ENCODE results near the gene SPAG9.

SPAG9 gene, protein sequence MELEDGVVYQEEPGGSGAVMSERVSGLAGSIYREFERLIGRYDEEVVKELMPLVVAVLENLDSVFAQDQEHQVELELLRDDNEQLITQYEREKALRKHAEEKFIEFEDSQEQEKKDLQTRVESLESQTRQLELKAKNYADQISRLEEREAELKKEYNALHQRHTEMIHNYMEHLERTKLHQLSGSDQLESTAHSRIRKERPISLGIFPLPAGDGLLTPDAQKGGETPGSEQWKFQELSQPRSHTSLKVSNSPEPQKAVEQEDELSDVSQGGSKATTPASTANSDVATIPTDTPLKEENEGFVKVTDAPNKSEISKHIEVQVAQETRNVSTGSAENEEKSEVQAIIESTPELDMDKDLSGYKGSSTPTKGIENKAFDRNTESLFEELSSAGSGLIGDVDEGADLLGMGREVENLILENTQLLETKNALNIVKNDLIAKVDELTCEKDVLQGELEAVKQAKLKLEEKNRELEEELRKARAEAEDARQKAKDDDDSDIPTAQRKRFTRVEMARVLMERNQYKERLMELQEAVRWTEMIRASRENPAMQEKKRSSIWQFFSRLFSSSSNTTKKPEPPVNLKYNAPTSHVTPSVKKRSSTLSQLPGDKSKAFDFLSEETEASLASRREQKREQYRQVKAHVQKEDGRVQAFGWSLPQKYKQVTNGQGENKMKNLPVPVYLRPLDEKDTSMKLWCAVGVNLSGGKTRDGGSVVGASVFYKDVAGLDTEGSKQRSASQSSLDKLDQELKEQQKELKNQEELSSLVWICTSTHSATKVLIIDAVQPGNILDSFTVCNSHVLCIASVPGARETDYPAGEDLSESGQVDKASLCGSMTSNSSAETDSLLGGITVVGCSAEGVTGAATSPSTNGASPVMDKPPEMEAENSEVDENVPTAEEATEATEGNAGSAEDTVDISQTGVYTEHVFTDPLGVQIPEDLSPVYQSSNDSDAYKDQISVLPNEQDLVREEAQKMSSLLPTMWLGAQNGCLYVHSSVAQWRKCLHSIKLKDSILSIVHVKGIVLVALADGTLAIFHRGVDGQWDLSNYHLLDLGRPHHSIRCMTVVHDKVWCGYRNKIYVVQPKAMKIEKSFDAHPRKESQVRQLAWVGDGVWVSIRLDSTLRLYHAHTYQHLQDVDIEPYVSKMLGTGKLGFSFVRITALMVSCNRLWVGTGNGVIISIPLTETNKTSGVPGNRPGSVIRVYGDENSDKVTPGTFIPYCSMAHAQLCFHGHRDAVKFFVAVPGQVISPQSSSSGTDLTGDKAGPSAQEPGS (N-terminal part only)

DNA sequence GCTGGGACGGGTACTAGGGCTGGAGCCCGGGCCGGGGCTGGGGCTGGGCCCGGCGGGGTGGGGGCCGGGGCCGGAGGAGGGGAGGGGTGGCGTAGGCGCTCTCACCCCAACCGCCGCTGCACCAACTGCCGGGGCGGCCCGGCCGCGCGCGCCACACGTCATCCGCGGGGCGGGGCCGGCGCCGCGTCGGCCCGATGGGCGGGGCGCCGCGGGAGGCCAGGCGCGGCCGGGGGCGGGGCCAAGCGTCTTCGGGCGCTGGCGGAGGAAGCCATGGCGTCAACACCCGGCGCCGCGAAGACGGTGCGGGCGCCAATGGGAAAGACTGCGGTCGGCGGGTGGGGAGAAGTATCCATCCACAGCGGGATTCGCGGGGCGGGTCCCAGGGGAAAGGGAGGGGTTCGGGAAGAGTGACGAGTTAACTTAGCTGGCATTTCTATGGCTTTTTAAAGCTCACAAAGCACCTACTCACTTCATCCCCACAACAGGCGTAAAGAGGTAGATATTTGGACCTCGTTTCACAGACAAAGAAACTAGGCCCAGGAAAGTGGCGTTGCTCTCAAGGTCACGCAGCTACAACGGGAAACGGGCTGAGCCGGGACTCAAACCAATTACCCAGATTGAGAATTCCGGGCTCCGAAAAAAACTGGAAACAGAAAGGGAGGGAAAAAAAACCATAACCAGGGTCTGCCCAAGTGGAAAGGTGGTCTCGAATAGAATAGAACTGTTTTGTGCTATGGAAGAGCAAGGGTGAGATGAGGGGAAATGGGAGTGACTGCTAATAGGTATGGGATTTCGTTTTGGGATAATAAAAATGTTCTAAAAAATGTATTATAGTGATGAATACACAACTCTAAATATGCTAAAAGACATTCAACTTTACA is at the start of gene SPAG9:
Gene SPAG9 (minus strand): TSS at position 130 of the 881 bp plus-strand sequence. CDS start 212 bp downstream, outside the sequence.
- DNase-seq, result peak; percentile 93

DNA sequence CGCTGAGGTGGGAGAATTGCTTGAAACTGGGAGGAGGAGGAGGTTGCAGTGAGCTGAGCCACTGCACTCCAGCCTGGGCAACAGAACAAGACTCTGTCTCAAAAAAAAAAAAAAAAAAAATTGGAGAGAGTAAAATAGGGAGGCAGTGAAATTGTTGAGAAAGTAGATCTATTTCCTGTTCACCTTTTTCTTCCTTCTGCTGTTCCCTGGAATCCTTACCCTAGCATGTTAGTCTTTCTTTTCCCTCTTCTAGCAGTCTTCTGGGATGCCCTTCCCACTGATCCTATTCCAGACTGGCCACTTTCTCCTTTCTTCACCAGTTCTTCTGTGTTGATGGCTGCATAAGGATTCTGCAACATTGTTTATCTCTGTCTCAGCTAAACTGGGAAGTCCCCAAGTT is 48.7 kb upstream of the SPAG9 start:
- no peak for DNase-seq

DNA sequence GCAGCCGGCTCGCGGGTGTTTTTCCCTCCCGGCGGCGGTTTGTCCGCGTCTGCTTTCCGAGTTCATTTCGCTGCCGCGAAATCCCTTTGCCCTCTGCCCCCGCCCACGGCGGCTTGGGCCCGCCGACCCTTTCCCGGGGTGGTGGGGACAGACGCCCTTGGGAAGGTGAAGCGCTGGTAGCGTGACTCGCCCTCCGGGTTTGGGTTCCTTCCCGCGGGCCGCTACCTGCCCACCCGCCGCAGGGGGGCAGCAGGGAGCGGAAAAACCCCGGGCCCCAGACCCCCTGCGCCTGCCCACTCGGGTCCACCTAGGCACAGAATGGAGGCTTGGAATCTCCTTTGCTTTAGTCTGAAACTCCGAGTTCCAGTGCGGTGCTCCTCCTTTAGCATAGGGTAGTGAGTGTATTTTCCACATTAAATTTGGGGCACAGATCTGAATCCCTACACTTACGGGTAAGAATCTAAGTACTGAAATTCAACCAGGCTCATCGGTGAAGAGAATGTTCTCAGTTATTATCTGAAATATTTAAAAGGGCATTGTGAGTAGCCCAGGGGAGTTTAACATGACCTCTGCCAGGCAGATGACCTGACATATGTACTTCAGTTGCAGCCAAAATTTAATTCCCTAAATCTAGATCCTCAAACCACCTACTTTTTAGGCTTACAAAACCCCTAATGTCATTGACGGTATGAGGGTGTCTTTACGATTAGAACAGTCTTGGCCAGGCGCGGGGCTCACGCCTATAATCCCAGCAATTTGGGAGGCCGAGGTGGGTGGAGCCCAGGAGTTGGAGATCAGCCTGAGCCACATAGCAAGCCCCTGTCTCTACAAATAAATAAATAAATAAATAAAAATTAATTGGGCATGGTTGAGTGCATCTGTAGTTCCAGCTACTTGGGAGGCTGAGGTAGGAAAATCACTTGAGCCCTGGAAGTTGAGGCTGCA is 46.6 kb upstream of the SPAG9 start:
- DNase-seq, result peak; percentile 62

DNA sequence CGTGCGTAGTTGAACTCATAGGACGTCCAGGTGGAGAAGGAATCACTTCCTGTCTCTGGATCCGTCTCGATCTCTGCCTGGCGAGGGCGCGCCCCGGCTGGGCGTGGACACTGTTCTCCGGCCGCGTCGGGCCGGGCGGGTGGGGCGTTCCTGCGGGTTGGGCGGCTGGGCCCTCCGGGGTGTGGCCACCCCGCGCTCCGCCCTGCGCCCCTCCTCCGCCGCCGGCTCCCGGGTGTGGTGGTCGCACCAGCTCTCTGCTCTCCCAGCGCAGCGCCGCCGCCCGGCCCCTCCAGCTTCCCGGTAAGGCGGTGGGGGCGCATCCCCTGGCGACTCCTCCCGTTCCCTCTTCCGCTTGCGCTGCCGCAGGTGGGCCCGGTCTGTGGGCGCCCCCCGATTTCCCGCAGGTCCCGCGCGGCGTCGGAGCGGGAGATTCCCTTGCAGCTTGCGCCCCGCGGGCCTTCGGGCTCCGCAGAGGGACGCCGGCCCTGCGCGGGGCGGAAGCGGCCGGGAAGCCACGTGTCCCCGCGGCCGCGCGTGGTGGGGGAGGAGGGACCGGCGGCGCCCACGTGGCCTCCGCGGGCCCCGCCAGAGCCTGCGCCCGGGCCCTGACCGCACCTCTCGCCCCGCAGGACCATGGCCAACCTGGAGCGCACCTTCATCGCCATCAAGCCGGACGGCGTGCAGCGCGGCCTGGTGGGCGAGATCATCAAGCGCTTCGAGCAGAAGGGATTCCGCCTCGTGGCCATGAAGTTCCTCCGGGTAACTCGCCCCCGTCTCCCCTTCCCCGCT is 45.7 kb upstream of the SPAG9 start, which contains the start of gene NME2:
Gene NME2 (plus strand): TSS at position 214 of the 789 bp plus-strand sequence. CDS start 420 bp downstream, at position 634.
- DNase-seq, result peak; percentile 76

DNA sequence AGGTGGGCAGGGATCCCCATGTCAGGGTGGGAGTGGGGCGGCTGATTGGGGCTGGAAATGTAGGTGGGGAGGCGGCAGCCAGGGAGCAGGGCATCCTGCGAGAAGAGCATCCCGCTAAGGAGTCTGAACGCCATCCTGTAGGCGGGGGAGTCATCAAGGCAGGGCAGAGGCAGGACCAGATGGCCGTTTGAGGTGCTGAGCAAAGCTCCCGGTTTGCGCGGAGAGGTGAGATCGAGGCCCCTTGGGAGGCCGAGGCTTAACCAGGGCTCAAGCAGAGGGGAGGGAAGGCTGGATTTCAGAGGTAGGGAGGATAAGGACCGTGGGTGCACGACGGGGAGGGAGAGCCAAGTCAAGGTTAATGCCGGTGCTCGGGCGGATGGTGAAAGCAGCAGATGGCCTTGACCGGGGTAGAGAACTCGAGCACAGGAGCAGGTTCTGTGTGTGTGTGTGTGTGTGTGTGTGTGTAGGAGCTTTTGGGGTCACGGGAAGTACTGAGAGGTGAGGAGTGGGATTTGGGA is 45.1 kb upstream of the SPAG9 start:
- DNase-seq, result no peak

DNA sequence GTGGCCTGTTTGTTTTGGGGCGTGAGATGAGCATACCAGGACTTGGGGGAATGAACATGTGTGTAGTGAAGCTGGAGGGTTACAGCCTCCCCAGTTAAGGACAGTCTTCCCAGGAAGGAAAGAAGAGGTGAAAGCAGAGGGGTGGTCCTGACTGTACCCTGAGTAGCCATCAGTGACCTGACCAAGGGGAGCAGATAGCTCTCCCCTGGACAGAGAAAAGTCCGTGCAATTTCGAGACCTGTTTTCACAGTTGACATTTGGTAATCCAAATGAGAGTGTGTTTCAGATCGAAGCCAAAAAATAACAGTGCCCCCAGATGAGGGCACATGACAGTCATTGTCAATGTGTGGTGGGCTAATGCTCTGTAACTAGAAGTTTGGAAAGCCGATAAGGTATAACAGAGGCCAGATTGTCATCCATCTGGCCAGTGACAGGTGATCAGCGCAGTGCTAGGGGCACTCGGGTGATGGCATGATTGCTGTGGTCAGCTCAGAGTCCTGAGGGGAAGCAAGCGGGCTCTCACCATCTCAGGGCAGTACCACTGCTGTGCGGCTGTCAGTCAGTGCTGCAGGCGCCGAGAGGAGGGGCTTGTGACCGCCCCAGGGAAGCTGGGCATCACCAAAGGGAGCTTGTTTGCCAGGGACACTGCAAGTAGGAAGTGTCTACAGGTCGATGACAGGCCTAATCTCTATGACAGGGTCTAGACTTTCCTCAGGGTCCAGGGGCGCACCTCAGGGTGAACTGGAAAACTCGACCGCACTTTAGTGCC is 44.4 kb upstream of the SPAG9 start:
- DNase-seq, result no peak

DNA sequence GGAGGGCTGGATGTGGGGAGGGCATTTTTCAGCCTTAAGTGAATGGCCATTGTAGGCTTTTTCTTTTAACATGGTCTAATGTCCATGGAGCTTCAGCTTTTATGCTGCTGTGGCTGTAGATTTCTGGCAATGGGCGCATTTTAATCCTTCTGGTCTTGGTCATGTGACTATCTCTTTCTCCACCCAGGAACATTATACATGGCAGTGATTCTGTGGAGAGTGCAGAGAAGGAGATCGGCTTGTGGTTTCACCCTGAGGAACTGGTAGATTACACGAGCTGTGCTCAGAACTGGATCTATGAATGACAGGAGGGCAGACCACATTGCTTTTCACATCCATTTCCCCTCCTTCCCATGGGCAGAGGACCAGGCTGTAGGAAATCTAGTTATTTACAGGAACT is 40.9 kb upstream of the SPAG9 start:
- no peak for DNase-seq

DNA sequence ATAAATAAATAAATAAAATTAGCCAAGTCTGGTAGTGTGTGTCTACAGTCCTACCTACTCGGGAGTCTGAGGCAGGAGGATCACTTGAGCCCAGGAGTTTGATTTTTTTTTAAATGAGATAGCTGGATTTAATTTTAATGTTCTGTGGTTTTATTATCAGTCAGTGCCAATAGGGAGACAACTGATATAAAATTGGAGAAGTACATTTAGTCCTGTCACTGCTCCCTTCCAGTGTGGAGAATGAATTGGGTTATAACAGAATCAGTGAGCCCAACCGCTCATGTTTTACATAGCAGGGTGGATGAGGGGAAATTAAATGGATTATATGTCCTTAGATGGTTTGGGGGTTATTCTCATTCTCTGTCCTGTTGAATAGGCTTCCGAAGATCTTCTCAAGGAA is 38.9 kb upstream of the SPAG9 start:
- DNase-seq, result no peak

DNA sequence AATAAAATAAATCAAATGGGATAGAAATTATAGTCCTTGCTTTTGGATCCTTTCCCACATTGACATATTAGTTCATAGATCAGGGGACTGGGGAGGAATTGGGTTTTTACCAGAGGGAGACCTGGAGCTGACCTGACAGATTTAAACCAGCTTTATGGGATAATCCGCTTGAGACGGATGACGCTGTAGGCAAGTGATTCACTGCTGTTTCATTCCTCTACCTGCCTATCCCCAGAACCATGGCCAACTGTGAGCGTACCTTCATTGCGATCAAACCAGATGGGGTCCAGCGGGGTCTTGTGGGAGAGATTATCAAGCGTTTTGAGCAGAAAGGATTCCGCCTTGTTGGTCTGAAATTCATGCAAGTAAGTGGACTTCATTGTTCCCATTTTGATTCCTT is 34.7 kb upstream of the SPAG9 start:
- no peak for DNase-seq

DNA sequence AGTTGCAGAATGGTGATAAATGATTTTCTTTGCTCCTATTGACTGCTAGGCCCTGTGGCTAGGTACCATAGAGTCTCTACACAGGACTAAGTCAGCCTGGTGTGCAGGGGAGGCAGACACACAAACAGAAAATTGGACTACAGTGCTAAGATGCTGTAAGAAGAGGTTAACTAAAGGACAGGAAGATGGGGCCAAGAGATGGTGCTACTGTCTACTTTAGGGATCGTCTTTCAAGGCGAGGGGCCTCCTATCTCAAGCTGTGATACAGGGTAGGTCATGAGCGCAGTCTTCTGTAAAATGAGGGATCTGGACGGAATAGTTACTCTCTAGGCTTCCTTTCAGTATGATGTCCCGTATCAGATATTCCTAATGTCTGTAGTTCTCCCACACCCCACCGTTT is 33.5 kb upstream of the SPAG9 start:
- no peak for DNase-seq

DNA sequence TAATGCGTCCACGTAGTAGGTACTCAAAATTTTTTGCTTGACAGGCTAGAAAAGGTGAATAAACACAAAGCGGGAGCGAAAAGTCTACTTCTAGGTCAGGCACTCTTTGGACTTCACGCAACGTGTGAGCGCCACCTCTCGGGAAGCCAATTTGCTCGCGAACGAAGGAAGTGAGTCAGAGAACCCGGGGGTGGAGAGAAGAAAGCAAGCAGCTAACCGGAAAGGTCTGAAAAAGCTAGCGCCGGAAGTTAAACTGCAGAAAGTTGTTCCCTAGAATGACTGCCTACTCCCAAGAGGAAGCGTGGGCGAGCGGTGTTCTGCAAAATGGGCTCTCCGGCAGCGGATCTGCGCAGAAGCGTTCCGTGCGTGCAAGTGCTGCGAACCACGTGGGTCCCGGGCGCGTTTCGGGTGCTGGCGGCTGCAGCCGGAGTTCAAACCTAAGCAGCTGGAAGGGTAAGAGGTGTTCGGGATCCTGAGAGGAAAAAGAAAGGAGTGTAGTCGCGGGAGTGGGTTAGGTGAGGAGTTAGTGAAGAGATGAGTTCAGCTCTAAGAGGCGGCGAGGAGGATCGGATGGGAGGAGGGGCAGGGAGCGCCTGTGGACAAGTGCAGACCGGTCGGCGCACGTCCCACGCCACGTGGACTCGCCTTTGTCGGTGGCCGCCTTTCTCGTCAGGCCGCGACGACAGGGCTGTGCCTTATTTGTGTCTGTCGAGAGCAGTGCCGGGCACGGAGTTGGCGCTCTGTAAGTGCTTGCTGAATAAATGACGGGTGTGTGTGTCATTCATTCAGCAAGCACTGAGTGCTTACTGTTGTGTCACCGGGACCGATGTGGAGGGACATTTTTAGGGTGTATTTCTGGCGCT is 32.8 kb upstream of the SPAG9 start, which contains the start of gene NME1:
Gene NME1 (plus strand): TSS at position 350 of the 863 bp plus-strand sequence. CDS start 2,096 bp downstream, outside the sequence.
- DNase-seq, result peak; percentile 92

DNA sequence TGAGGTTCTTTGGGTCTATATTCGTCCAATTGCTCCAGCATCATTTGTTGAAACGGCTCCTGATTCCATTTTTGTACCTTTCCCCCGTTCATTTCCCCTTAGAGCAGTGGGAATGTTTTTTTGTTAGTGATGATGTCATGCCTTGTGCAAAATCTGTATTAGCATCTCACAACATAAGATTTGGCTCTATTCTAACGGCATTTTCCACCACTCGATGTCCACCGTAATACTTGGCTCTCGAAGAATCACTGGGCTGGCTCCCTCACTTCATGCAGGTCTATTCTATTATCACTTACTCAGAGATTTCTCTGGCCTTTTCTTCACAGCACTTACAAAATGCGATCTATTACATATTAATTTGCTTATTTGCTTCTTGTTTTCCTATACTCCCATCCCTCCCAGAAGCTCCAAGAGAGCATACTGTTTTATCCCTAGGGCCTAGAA is 32.1 kb upstream of the SPAG9 start:
- DNase-seq, result no peak

DNA sequence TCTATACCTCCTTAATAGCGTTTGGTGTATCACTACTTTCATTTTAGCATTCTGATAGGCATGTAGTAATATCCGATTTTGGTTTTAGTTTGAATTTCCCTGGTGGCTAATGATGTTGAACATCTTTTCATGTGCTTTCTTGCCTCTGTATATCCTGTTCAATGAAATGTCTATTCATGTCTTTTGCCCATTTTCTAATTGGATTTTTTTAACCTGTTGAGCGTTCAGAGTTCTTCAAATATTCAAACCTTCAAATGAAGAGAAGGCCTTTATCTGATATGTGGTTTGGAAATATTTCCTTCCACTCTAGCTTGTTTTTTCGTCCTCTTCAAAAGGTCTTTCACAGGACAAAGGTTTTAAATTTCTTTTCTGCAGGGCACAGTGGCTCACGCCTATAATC is 30.3 kb upstream of the SPAG9 start:
- DNase-seq, result no peak

DNA sequence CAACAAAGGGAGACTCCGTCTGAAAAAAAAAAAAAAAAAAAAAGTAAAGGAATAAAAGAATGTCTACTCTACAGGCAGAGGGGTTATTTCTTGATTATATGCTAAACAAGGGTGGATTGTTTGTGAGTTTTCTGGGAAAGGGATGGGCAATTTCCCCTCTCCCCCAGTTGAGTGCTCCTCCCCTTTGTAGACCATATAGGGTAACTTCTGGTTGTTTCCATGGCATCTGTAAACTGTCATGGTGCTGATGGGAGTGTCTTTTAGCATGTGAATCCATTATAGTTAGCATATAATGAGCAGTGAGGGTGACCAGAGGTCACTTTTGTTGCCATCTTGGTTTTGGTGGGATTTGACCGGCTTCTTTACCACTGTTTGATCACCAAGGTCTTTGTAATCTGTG is 28.5 kb upstream of the SPAG9 start:
- DNase-seq, result no peak

DNA sequence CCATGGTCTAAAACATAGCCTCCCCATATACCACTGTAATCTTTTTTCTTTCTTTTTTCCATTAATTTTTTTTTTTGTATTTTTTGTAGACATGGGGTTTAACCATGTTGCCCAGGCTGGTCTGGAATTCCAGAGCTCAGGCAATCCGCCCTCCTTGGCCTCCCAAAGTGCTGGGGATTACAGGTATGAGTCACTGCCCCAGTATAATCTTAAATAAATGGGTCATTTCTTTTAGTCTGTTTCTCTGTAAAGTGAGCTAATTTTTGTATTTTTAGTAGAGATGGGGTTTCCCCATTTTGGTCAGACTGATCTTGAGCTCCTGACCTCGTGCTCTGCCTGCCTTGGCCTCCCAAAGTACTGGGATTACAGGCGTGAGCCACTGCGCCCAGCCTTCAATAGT is 27.0 kb upstream of the SPAG9 start:
- DNase-seq, result no peak

DNA sequence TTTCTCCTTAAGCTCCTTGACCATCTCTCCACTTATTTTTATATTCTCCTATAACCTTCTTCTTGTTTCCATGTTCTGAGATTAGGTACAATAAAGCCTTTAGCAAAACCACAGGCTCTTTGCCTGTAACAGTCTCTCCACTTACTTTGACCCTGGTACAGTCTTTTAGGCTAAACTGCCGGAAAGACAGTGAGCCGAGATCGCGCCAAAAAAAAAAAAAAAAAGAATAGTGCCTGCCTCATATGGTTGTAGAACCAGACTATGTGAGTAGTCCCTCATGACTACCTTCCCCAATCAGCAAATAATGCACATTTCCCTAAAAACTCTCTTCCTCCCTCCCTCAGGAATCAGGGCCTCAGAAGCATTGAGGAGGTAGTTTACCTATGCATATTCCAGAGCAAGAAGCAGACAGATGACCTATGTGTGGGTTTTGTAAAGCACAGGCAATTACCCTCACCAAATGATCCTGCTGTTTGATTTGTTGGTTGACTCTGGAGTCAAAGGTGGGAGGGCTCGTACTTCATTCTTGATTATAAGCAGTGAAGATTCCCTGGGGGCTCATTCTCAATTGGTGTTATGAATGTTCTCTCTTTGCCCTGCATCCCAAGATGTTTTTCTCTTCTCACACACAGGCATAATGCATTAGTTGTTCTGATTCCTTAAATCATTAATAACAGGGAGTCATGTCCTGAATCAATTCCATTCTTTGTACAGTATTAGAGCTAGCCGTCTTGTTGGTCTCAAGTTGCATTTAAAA is 23.8 kb upstream of the SPAG9 start:
- DNase-seq, result no peak

DNA sequence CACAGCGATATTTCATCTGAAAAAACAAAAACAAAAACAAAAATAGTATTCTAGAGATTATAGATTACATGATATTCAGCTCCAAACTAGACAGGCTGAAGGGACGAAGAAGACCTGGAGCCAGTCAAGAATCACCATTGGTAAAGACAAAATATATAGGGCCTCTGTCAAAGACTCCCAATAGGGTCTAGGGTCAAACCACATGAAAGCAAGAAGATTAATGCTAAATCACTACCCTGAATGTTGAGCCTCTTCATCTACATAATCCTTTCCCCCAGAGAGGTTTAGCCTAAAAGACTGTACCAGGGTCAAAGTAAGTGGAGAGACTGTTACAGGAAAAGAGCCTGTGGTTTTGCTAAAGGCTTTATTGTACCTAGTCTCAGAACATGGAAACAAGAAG is 21.9 kb upstream of the SPAG9 start:
- DNase-seq, result no peak
